HG02571 (cell line): ENCODE results near the gene NHEJ1.
A peak's percentile ranks its signal among the peaks of the same experiment; 100 is the strongest.

Source experiments
- ATAC-seq: cut with Tn5 transposase; IDR thresholded peaks from one replicate; pipeline ENCODE4 v1.9.1; 2021; ENCODE audit warnings: mild to moderate bottlenecking, moderate library complexity; ENCODE audit not compliant: unreplicated experiment

Gene NHEJ1

DNA sequence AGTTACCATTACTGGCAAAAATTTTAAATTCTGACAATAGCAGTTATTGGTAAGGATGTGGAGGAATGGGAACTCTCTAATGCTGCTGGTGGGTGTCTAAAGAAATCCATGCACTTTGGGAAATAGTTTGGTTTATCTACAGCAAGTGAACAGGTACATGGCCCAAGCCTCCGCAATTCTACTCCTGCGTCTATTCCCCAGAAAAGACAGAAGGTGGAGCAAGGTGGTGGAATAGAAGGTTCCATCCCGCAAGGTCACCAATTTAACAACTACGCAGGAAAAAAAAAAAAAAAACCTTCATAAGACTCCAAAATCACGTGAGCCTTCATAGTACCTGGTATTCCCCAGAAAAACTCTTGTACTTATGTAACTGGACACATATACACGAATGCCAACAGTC is 125.8 kb downstream of the NHEJ1 start:
- no peak for ATAC-seq

GRCh38 chr2:219032051-219032745 is 128.4 kb downstream of the NHEJ1 start:
- ATAC-seq: no peak

DNA sequence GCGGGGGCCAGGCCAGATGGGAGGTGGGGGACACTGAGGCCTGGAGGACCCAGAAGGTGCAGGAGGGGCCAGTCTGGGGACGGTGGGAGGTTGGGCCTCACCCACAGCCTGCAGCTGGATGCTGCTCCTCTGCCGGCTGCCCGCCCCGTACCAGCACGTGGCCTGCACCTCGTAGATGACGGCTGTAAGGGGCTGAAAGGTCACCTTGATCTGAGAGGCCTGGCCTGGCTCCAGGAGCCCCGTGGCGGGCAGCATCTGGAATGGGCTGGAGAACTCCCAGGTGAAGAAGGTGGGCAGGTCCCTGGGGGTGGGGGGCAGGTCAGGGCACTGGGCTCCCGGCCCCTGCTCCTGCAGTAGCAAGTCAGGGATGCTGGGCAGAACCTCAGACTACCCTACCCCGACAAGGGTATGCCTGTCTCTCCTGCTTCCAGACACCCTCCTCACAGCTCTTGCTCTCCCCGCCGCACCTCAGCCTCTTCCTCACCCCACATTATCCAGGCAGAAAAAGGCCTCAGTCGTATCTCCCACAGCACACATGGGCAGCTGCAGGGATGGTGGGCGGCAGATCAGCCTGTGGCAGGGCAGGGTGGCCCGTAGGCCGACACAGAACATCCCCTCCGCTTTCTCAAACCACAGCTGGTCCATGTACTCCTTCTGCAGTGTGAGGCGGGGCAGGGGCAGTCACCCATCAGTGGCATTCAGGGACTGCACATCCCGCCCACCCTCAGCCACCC is 129.4 kb downstream of the NHEJ1 start:
- no peak for ATAC-seq

GRCh38 chr2:219030177-219030940 is 130.3 kb downstream of the NHEJ1 start:
- no peak for ATAC-seq

- ATAC-seq: peak; percentile 76
These were observed 130.8 kb downstream of the NHEJ1 start for GRCh38 chr2:219029829-219030165.

GRCh38 chr2:219028996-219029828 is 131.4 kb downstream of the NHEJ1 start:
- ATAC-seq: no peak

DNA sequence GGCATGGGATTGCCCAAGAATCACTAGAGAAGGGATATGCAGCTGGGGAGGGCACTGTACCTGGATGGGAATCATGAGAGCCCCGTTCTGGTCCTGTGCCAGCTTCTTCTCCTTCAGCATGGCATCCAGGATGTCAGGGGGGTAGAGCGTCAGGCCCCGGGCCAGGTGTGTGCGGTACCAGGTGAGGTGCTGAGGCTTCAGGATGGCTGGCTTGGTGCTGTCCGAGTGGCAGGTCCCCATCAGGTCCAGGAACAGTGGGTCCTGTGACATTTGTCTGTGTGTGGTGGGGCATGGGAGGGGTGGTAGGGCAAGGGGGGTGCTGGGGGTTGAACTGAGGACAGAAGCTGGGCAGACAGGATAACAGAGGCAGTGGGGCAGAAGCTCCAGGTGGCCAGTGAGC is 132.5 kb downstream of the NHEJ1 start:
- no peak for ATAC-seq

- ATAC-seq: no peak
These were observed 133.0 kb downstream of the NHEJ1 start for GRCh38 chr2:219027511-219028055.

DNA sequence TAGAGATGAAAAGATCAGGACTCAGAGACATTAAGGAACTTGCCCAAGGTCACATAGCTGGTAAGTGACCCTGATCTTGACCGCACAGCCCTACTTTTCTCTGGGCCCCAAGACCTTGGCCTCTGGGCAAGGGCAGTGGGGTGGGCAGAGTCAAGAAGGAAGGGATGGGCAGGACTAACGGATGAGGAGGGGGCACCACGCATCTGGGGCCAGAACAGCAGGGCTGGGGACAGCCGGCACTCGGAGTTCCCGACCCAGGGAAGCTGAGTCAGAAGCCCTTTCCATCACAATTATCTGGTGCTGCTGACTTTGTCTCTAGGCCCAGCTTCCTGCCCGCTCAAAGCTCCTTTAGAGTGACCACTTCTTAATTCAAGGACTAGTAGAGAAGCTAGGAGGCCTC is 133.7 kb downstream of the NHEJ1 start:
- ATAC-seq: no peak

DNA sequence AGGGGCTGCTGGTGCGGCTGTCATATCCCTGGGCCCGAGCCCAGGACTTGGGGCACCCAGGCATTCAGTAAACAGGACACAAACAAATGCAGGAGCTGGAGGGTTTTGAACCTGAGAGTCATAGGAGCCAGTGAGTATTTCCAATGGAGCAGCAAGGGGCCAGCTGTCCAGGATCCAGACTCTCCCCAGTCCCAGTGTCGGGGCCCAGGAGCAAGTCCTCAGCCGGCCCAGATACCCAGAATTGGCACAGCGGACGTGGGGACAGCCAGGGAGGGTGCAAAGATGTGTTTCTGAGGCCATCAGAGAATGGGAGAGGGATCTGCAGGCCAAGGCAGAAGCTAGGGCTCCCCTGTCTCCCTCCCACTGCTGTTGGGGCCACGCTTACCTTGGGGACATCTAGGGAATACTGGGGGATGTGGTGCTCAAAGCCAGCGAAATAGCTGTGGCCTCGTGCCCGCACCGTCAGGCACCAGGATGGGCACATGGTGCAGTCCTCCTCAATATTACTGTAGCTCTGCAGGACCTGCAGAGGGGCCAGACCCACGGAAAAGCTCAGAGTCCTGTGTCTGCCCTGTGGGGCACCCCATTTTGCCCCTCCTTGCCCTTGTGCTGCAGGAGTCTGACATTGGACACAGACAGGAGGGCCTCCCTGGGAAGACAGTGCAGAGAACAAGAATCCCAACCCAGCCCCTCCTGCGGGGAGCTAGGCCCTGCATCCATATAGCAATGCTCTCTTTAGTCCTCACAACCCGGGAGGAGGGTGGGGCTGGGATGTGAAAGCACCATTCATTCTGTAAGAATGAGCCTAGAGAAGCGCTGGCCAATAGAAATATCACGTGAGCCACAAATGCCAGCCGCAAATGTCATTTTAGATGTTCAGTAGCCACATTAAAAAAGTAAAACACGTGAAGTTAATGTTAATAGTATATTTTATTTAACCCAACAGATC is 134.7 kb downstream of the NHEJ1 start:
- ATAC-seq: no peak
